HG03558 (cell line): Measurements from ENCODE around the gene REEP3.
"Not testable (repeated sequence)": the region's sequence is repeated elsewhere in the genome, so short reads cannot be mapped to it uniquely, and the experiment has no call there.

Experiments
- ATAC-seq: cut with Tn5 transposase; IDR thresholded peaks from one replicate; pipeline ENCODE4 v1.9.1; 2021; ENCODE audit warnings: moderate number of reproducible peaks; ENCODE audit not compliant: unreplicated experiment; ENCODE audit errors: extremely low read depth

The REEP3 gene

DNA sequence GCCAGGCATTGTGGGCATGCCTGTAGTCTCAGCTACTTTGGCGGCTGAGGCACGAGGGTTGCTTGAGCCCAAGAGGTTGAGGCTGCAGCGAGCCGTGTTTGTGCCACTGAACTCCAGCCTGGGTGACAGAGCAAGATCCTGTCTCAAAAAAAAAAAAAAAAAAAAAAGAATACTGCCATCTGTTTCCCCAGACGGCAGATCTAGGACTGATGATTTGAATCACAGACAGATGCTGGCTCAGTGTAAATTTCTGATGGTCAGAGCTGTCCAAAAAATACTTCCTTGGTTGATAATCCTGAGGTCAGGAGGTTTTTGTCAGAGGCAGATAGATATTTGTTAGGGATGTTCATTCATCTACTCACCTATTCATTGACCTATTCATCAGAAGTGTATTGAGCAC lies 130.7 kb downstream of the REEP3 start:
- no peak for ATAC-seq

DNA sequence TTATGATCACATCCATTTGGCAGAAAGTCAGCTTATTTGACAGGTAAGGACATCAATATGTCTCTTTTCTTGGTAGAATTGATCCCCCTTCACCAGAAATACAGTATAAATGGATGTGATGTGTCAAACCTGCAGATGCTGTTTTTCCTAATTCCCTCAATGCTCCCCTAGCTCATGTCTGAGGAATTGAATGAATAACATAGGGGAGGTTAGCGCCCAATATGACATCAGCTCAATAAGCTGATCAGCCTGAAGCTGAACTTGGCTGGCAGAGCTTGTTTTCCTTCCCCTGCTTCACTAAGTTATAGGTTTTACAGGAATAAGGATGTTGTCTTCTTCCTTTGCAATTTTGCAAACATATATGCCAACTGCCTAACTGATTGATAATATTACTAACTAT lies 132.5 kb downstream of the REEP3 start:
- ATAC-seq, result no peak

DNA sequence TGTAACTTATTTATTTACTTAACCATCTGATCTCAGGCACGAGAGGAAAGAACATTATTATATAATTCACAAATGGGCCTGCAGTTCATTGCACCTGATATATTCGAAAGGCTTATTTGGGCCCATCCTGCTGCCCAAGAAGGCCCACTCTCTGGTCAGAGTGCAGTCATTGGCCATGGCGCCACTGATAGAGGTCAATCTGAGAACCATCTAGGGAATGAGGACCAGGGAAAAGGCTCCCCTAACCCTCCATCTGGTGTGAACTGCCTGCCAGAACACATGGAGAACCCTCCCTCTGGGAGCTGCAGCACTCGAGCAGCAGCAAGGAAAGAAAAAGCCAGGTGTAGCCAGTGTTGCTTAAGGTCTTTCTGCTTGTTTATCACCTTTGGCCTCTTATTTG lies 136.6 kb downstream of the REEP3 start:
- no peak for ATAC-seq

DNA sequence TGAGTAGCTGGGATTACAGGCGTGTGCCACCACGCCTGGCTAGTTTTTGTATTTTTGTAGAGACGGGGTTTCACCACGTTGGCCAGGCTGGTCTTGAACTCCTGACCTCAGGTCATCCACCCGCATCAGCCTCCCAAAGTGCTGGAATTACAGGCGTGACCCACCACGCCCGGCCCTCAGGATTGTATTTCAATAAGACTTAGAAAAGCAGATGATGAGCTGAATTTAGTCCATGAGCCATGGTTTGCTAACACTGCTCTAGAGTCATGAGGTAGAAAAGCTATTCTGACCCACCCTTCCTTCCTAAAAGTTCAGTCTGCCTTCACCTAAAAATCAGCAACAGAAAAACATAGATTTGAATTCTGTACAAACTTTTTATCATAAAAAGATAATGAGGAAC lies 139.7 kb downstream of the REEP3 start:
- ATAC-seq, result not testable (repeated sequence)

DNA sequence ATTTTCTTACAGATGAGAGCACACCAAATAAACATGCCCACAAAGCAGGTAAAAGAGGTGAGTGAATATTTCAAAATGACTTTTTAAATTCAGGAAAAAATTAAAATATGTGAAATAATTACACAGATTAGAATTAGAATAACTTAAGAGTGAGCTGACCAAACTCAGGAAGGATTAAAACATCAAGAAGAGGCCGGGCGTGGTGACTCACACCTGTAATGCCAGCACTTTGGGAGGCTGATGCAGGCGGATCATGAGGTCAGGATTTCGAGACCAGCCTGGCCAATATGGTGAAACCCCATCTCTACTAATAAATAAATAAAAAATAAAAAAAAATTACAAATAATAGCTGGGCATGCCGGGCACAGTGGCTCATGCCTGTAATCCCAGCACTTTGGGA lies 140.1 kb downstream of the REEP3 start:
- ATAC-seq, result no peak

DNA sequence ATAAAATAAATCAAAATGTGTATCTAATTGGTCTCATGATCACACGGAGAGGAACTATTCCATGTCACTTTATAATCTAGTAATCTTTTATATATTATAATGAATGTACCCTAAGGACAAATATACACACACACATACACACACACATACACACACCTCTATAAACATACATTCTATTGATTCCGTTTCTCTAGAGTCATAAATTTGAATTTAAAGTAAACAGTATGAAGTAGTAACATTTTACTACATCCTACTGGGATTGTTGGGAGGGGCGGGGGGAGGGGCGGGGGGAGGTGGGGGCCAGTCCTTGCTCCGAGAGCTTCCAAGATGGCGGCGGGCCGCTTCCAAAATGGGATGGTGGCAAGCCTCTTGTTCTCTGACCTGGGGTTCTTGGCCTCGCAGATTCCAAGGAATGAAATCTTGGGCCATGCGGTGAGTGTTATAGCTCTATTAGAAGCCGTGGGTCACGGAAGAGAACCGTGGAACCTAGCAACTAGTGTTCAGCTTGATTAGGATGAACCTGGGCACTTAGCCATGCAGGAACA lies 143.2 kb downstream of the REEP3 start:
- ATAC-seq, result no peak

DNA sequence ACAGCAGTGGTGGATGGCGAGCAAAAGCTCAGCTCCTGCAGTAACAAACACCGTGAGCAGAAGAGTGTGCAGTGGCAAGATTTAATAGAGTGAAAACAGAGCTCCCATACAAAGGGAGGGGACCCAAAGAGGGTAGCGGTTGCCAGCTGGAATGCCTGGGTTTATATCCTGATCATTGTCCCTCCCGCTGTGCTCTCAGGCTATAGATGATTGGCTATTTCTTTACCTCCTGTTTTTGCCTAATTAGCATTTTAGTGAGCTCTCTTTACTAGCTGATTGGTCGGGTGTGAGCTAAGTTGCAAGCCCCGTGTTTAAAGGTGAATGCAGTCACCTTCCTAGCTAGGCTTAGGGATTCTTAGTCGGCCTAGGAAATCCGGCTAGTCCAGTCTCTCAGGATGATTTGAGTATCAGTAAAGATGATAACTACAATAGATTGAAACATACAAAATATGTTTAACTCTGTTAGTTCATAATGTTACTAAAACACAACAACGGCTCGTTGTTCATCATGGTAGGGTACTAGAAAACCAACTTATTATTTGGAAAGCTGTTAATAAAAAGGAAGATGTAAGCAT lies 143.9 kb downstream of the REEP3 start:
- not testable (repeated sequence) for ATAC-seq

DNA sequence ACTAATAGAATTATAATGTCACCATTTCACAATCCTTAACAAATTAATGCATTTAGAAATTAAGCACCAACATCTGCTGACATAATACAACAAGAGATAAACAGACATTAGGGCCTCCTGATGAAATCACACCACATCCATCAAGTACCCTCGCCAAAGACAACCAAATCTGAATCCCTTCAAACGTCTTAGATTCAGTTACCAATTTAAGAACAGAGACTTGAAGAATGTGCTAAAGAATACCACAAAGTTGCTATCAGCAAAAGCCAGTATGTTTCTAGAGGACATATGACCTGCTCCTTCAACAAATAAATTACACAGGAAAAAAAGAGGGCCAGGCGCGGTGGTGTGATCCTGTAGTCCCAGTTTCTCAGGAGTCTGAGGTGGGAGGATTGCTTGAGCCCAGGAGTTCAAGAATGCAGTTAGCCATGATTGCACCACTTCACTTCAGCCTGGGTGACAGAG lies 144.5 kb downstream of the REEP3 start:
- ATAC-seq, result no peak

DNA sequence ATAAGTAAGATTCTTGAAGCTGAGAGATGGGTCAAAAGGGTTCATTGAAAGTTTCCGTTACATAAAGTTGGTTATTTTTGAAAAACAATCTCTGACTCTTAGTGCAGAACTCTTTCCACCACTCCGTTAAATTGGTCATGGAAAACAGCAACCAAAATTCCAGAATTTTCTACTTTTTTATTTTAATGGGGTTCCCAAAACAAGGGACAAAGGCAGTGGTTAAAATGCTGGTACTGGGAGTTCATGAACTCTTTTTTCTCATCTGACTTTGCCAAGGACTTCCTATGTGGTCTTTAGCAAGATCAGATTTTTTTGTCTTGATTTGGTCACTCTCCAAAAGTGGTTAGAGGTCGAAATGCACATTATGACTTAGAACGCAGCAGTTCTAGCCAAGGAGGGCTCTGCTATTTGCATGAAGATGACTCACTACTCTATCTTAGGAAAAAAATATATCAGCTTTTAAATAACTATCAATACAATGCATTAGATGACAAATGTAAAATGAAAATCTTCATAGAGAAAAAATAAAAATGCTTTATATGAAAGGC lies 145.7 kb downstream of the REEP3 start:
- ATAC-seq, result peak; percentile 89

DNA sequence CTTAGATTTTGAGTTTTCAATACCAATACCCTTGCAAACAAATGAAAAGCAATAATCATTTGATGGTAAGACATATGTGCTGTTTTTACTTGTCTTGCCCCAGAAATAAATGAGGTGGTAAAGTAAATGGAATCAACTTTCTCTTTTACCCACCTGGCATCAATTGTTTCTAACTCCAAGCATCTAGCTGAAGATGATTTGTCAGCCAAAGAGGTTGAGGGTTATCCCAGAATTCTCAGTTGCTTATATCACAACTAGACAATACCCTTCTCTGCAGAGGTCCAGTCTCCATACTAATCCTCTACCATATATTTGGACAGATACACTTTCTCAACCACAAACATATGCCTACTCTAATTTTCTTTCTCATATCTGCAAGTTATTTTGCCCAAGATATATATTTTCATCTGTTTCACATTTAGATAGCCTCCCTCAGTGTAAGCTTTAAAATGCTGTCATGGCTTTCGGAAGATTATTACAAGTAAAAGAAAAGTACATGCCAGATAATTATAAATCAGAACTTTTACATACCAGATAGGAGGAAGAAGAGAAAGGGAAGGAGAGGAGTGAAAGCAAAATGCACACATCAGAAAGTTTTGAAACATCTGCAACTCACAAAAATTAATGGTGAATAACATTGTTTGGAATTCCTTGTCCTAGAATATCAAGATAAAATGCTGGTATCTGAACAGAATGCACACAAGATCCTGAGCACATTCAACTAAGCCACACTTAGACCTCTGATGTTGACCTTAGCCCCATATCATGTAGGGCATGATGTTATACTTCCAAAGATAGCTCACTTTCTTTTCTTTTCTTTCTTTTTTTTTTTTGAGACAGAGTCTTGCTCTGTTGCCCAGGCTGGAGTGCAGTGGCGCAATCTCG lies 146.6 kb downstream of the REEP3 start:
- no peak for ATAC-seq

DNA sequence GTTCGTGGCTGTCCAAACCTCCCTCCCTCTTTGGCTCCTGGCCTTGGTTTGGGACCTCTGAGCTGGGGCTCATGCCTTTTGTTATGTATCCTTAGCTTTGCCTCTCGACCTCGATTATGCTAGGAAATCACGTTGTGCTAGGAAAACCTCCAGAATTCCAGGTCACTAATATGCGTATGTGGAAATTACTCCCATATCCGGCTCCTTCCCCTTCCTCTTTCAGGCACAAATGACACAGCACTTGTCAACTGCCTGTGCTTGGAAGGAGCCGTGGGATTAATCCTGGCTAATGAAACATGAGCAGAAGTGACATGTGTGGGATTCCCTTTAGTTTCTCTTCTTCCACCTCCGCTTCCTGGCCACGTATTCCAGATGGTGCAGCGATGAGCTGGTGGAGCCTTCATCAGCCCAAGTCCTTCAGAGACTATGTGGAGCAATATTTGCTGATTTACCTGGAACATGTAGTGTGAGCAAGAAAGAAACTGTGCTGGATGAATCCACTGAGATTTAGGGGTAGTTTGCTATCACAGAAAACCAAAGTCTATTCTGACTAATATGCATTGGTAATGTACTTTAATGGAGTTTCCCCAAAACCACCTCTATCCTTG lies 149.2 kb downstream of the REEP3 start:
- no peak for ATAC-seq

DNA sequence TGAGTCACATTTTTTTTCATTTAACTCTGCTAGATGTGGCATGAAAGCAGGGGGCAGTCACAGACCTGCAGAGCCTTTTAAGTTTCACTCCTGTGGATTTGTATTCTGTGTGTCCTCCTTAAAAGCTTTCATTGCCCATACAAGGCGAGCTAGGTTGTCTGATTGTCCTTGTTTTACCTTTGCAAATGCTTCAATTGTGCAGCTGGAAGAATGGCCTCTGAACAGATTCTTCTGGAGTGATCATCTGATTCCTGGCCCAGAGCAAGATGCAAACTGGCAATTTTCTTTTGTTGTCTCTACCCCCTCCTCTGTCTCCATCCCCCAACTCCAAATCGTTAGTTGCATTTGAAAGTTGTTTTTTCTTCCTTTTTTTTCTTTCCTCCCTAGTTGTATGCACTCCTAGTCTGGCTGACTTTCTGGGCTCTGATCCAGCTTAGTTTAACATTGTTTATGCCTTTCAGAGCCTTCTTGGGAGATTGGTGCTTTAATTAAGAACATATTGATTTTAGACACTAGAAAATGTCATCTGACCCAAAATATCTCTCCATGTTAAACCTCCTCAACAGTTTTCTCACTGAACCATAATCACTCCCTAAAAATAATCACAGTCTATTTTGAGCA lies 150.2 kb downstream of the REEP3 start:
- ATAC-seq, result no peak

DNA sequence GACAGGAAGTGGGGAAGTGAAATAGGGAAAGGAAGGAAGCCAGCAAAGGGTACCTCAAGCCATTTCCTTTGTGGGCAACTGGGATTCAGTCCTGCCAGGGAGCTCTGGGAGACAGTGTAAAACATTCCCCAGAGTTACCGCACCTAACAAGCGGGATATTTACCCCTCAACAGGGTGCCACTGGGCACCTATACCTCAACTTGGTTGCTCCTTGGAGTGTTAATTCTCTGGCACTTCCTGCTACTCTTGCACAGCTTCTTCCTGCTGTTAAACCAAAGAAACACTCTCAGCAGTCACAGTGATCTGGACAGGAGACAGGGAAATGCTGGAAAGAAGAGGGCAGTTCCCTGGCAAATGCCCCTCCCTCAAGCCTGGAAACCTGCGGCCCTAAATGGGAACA lies 151.3 kb downstream of the REEP3 start:
- ATAC-seq, result no peak

DNA sequence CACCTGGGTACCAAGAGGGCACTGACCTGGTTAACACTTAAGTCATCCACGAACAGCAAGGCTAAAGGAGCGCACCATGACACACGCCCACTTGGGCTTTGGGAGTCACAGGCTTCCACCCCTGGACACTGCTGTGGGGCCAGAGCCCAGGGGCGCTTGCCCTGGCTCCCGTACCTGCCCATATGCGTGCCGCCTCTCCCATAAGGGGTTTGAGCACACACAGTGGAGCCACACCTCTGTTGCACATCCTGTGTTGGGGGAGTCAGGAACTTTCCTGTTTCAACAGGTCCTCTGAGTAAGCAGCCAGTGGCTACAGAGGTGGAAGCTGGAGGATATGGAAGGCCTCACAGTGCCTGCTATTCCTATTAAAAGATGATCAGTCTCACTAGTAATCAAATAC lies 152.0 kb downstream of the REEP3 start:
- ATAC-seq, result no peak

DNA sequence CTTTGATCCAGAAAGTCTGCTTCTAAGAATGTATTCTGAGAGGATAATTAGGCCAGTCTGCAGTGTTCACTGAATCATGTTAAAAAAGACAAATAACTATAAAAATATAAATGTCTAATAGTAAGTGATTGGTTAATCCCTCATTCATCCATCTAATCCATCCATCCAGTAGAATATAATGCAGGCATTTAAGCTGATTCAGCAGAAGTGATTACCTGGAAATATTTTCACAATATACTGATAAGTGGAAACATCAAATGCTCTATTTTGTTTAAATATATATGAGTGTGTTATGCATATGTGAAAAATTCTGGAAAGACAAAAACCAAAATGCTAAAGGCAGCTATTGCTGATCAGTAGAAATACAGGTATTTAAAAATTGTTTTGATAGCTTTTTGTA lies 152.6 kb downstream of the REEP3 start:
- no peak for ATAC-seq
